OCI-LY1 (cell line): ENCODE measurements around the gene TMEM244.

Experiments
- H2AFZ ChIP-seq: fragments of 200-600 bp; sonication (generic), shearing (Covaris generic); 2 replicates; pipeline ENCODE4 v1.6.0; 2014; ENCODE audit warnings: antibody characterized with exemption, mild to moderate bottlenecking, low read length
- H3F3A ChIP-seq: fragments of 200-600 bp; sonication (generic), shearing (Covaris generic); 2 replicates; pipeline ENCODE4 v1.6.0; 2014; ENCODE audit warnings: mild to moderate bottlenecking, antibody characterized with exemption, low read length, moderate library complexity; ENCODE audit not compliant: insufficient read depth
- H3K27ac ChIP-seq: fragments of 200-600 bp; sonication (generic); 2 replicates; pipeline ENCODE4 v1.5.1; 2014; ENCODE audit warnings: low read length, mixed run types, mild to moderate bottlenecking, low read depth; ENCODE audit not compliant: poor library complexity, severe bottlenecking
- H3K27me3 ChIP-seq: fragments of 200-600 bp; sonication (generic); 2 replicates; pipeline ENCODE4 v1.6.0; 2014; ENCODE audit warnings: antibody characterized with exemption, mild to moderate bottlenecking, low read length, moderate library complexity; ENCODE audit not compliant: insufficient read depth
- H3K36me3 ChIP-seq: fragments of 200-600 bp; sonication (generic); 2 replicates; pipeline ENCODE4 v1.6.1; 2014; ENCODE audit warnings: mild to moderate bottlenecking, antibody characterized with exemption, low read length, moderate library complexity, mixed read lengths; ENCODE audit not compliant: insufficient read depth
- H3K4me1 ChIP-seq: fragments of 200-600 bp; sonication (generic); 2 replicates; pipeline ENCODE4 v1.5.1; 2014; ENCODE audit warnings: mild to moderate bottlenecking, low read length, moderate library complexity; ENCODE audit not compliant: insufficient read depth, severe bottlenecking
- H3K4me2 ChIP-seq: fragments of 200-600 bp; sonication (generic), shearing (Covaris generic); 2 replicates; pipeline ENCODE4 v1.6.1; 2014; ENCODE audit warnings: low read length
- H3K4me3 ChIP-seq: fragments of 200-600 bp; sonication (generic); 2 replicates; pipeline ENCODE4 v1.5.1; 2014; ENCODE audit warnings: low read length, low read depth, mild to moderate bottlenecking, mixed read lengths; ENCODE audit not compliant: poor library complexity, severe bottlenecking
- H3K79me2 ChIP-seq: fragments of 200-600 bp; shearing (Covaris generic); 2 replicates; pipeline ENCODE4 v1.6.1; 2016; ENCODE audit warnings: mixed run types, low read length, mixed read lengths; ENCODE audit not compliant: insufficient read depth
- H3K9ac ChIP-seq: fragments of 200-600 bp; sonication (generic), shearing (Covaris generic); 2 replicates; pipeline ENCODE4 v1.6.1; 2014; ENCODE audit warnings: mild to moderate bottlenecking, low read length, mixed read lengths
- H3K9me2 ChIP-seq: fragments of 200-600 bp; sonication (generic), shearing (Covaris generic); 2 replicates; pipeline ENCODE4 v1.6.1; 2014; ENCODE audit warnings: low read depth, mild to moderate bottlenecking, low read length, mixed read lengths
- H3K9me3 ChIP-seq: fragments of 200-600 bp; shearing (Covaris generic); 2 replicates; pipeline ENCODE4 v1.6.1; 2014; ENCODE audit warnings: low read length, mixed read lengths
- H4K20me1 ChIP-seq: fragments of 200-600 bp; sonication (generic), shearing (Covaris generic); 2 replicates; pipeline ENCODE4 v1.6.0; 2016; ENCODE audit warnings: mild to moderate bottlenecking, low read length; ENCODE audit not compliant: insufficient read depth
- CTCF ChIP-seq: fragments of 200-600 bp; sonication (generic), shearing (Covaris generic); IDR thresholded peaks from 2 replicates; pipeline ENCODE4 v1.5.1; 2017; ENCODE audit warnings: mild to moderate bottlenecking, antibody characterized with exemption, low read length, moderate library complexity, mixed read lengths
- EZH2 ChIP-seq: fragments of 200-600 bp; sonication (generic), shearing (Covaris generic); IDR thresholded peaks from 2 replicates; pipeline ENCODE4 v1.8.0; 2017; ENCODE audit warnings: borderline replicate concordance, mixed run types, mild to moderate bottlenecking, antibody characterized with exemption, low read length, moderate library complexity, mixed read lengths

The TMEM244 gene

GRCh38 chr6:129844118-129844891, 16.8 kb downstream of the TMEM244 start:
- no peaks in the 10 kb centered on the region for H3K79me2 ChIP-seq
- H3F3A ChIP-seq = no peaks in the 10 kb centered on the region
- H3K9me2 ChIP-seq = no peaks in the 10 kb centered on the region
- H3K36me3 ChIP-seq = no peaks in the 10 kb centered on the region
- no peaks in the 10 kb centered on the region for H3K4me1 ChIP-seq
- TF ChIP-seq CTCF = no peak
- TF ChIP-seq EZH2 = no peak
- H3K4me2 ChIP-seq = no peak overlapping the region
- H3K27ac ChIP-seq = no peak overlapping the region
- no peak overlapping the region for H3K4me3 ChIP-seq
- no peaks in the 10 kb centered on the region for H3K27me3 ChIP-seq
- no peaks in the 10 kb centered on the region for H3K9me3 ChIP-seq
- no peaks in the 10 kb centered on the region for H4K20me1 ChIP-seq
- no peak overlapping the region for H3K9ac ChIP-seq
- no peak overlapping the region for H2AFZ ChIP-seq

GRCh38 chr6:129843573-129843972, 17.5 kb downstream of the TMEM244 start:
- Histone ChIP-seq H3K9ac (no peak overlapping the region), H3K4me3 (no peak overlapping the region), H3F3A (no peaks in the 10 kb centered on the region), H2AFZ (no peak overlapping the region), H3K79me2 (no peaks in the 10 kb centered on the region), H3K27me3 (no peaks in the 10 kb centered on the region), H3K27ac (no peak overlapping the region), H3K36me3 (no peaks in the 10 kb centered on the region), H4K20me1 (no peaks in the 10 kb centered on the region), H3K9me3 (no peaks in the 10 kb centered on the region), H3K9me2 (no peaks in the 10 kb centered on the region), H3K4me2 (no peak overlapping the region), H3K4me1 (no peaks in the 10 kb centered on the region)
- TF ChIP-seq EZH2 = no peak
- no peak for TF ChIP-seq CTCF

GRCh38 chr6:129842881-129843409, 18.2 kb downstream of the TMEM244 start:
- no peak overlapping the region for H2AFZ ChIP-seq
- no peak overlapping the region for H3K27ac ChIP-seq
- H3K9me3 ChIP-seq = no peaks in the 10 kb centered on the region
- H3K4me2 ChIP-seq = no peak overlapping the region
- H3K4me1 ChIP-seq = no peaks in the 10 kb centered on the region
- H3K9me2 ChIP-seq = no peaks in the 10 kb centered on the region
- H3F3A ChIP-seq = no peaks in the 10 kb centered on the region
- no peak overlapping the region for H3K9ac ChIP-seq
- H3K27me3 ChIP-seq = no peaks in the 10 kb centered on the region
- H4K20me1 ChIP-seq = no peaks in the 10 kb centered on the region
- H3K4me3 ChIP-seq = no peak overlapping the region
- no peaks in the 10 kb centered on the region for H3K36me3 ChIP-seq
- no peaks in the 10 kb centered on the region for H3K79me2 ChIP-seq
- no peak for TF ChIP-seq CTCF
- no peak for TF ChIP-seq EZH2
